Measurements from ENCODE around the gene SRGAP1. TPM values are rescaled to one million over a fixed set of nuclear protein-coding genes. Genes with fewer than 3 reads are reported as not detected.
"Not testable (repeated sequence)": the region's sequence is repeated elsewhere in the genome, so short reads cannot be mapped to it uniquely, and the experiment has no call there.

Gene SRGAP1
- total and polyA plus RNA-seq, 2 of the 8 experiments (the other 6 are each of a cell fraction or from before 2014, with no cell fraction given) = 3.2 to 7.3 TPM

- not testable (repeated sequence) for H3K14ac ChIP-seq (ENCODE audit: insufficient read length); DNase-seq (ENCODE audit: low read depth in 1 of 2, low spot score in 2 of 2)
- CTCF ChIA-PET (ENCODE audit: partially characterized antibody) = interaction anchor here (0.6 to 1.7 kb wide), 5 partner anchors 12 to 237 kb away, joined by 3 to 8 read pairs (median 3); partner anchors contain the start of gene SRGAP1
These were observed 232.1 kb downstream of the SRGAP1 start for GRCh38 chr12:64076565-64076964.

More at GRCh38 chr12:64076565-64076964, 232.1 kb downstream of the SRGAP1 start:
- not testable (repeated sequence) for H3K56ac ChIP-seq (replicated peaks; ENCODE audit: insufficient read length, low read depth, low read length); H3K9ac ChIP-seq (replicated peaks in 1 of 4; ENCODE audit: extremely low read depth in 1 of 4, low read depth in 3 of 4, low read length in 3 of 4); H3K4me3 ChIP-seq (ENCODE audit: extremely low read depth in 1 of 4, insufficient read depth in 2 of 4, low read depth in 3 of 4, low read length in 4 of 4); H3K18ac ChIP-seq (ENCODE audit: extremely low read depth, low read length); FAIRE-seq; H3K36me3 ChIP-seq (ENCODE audit: control insufficient read depth in 2 of 4, insufficient read depth in 4 of 4, low read length in 3 of 4); H2AFZ ChIP-seq (ENCODE audit: low read length); H3K23me2 ChIP-seq (ENCODE audit: low read depth, low read length); H3K27ac ChIP-seq (ENCODE audit: low read depth, low read length); H2BK5ac ChIP-seq (ENCODE audit: low read depth, low read length); H2BK12ac ChIP-seq (ENCODE audit: low read depth, low read length); H2BK120ac ChIP-seq (replicated peaks; ENCODE audit: low read depth, low read length); H2AK5ac ChIP-seq (ENCODE audit: low read depth, low read length); H4K8ac ChIP-seq (ENCODE audit: extremely low read depth, insufficient read depth, low read length); H3K4ac ChIP-seq (replicated peaks; ENCODE audit: insufficient read length, low read depth, low read length); H3K79me1 ChIP-seq (ENCODE audit: low read depth, low read length); H2BK15ac ChIP-seq (ENCODE audit: low read length); H4K91ac ChIP-seq (replicated peaks; ENCODE audit: insufficient read length, low read length); H3K79me2 ChIP-seq (ENCODE audit: control insufficient read depth in 1 of 2, insufficient read depth in 2 of 2, low read length in 2 of 2); H4K20me1 ChIP-seq (replicated peaks in 1 of 2; ENCODE audit: control insufficient read depth in 1 of 2, insufficient read depth in 2 of 2, low read length in 2 of 2); H3K23ac ChIP-seq (ENCODE audit: insufficient read length); H3K27me3 ChIP-seq (replicated peaks in 1 of 4; ENCODE audit: control insufficient read depth in 3 of 4, extremely low read depth in 1 of 4, insufficient read depth in 3 of 4, low read length in 3 of 4); H2BK20ac ChIP-seq (ENCODE audit: low read length); H3K9me3 ChIP-seq (ENCODE audit: insufficient read depth in 2 of 2, low read depth in 1 of 2, low read length in 1 of 2); H3K4me1 ChIP-seq (replicated peaks in 1 of 4; ENCODE audit: control insufficient read depth in 3 of 4, insufficient read depth in 4 of 4, low read length in 3 of 4); H3K4me2 ChIP-seq (ENCODE audit: insufficient read depth in 1 of 2, low read depth in 2 of 2, low read length in 2 of 2); H4K5ac ChIP-seq (ENCODE audit: insufficient read length, low read depth, low read length)
- POLR2A ChIA-PET (ENCODE audit: partially characterized antibody) = interaction anchor here (0.7 kb wide), 1 partner anchor 189 kb away, joined by 3 read pairs; no protein-coding TSS in a partner anchor
- 93% methylated on average over 9 of the region's 9 CpGs; no CpG with 5 or more reads in 1 of the 2 experiments for WGBS, 2 experiments (ENCODE audit: extremely low coverage in 1 of 2, insufficient coverage in 1 of 2, insufficient read length in 1 of 2, insufficient replicate concordance in 2 of 2, low coverage in 1 of 2, low lambda C conversion rate in 2 of 2, missing lambda C conversion rate in 1 of 2)
